Posterior vena cava (tissue), 2 donors: ENCODE measurements around the gene CCNK. TPM values are rescaled to one million over a fixed set of nuclear protein-coding genes. Genes with fewer than 3 reads are reported as not detected.
A peak's percentile ranks its signal among the peaks of the same experiment; 100 is the strongest.

Source experiments
- DNase-seq: peaks from one replicate; pipeline ENCODE4 v3.0.0-alpha.2; 2020; ENCODE audit warnings: low spot score
- intact Hi-C, 2 donors: fragments of 100-400 bp; cut with DNase I; formaldehyde crosslinking; loops; one replicate each; pipeline versions ENCODE4 v1.14.1 to v1.14.2; 2022 to 2023
- long read RNA-seq, 2 donors: library from polyadenylated mRNA; unstranded; transcript quantifications; one replicate each; pipeline ENCODE4 v2.0.0, GENCODE V29; 2020 to 2021
- total RNA-seq, 2 donors: library from RNA; stranded (reverse); fragmentation: NEBNext Ultra II Directional; extraction: Animal tissue kit (Norgen Biotek cat#: 25700); gene quantifications; one replicate each; pipeline ENCODE4 v1.2.1, GENCODE V29; 2021
- donor health status: DM: yes; HTN: yes; CAD: no.
- donor health status: DM: yes; HTN: yes; CAD: no.

CCNK gene
- total RNA-seq: 10 to 100 TPM; 34.3 to 35.3 TPM
- long read RNA-seq, donor 1, partial matches to known transcripts: 0 of 3 reads
- long read RNA-seq, donor 1, other reads (novel, unspliced or antisense): 3 of 3 reads
- long read RNA-seq, donor 2, partial matches to known transcripts: 0 of 6 reads
- long read RNA-seq, donor 2, other reads (novel, unspliced or antisense): 6 of 6 reads

GRCh38 chr14:99480917-99481744, at the start of gene CCNK:
Gene CCNK (plus strand): TSS chr14:99481409. CDS start chr14:99492678, 11,269 bp downstream.
- DNase-seq: peak; percentile 100
- intact Hi-C loops: no loop called here

- DNase-seq: no peak
- intact Hi-C loops: no loop called here
Observed at GRCh38 chr14:99431986-99432385, 49.2 kb upstream of the CCNK start.

GRCh38 chr14:99432485-99432884, 48.7 kb upstream of the CCNK start:
- no peak for DNase-seq
- intact Hi-C loops: no loop called here

GRCh38 chr14:99435327-99435726, 45.9 kb upstream of the CCNK start:
- DNase-seq: no peak
- intact Hi-C loops: no loop called here

- DNase-seq: no peak
- intact Hi-C loops: no loop called here
Observed at GRCh38 chr14:99436247-99437180, 44.7 kb upstream of the CCNK start.

GRCh38 chr14:99437706-99438105, 43.5 kb upstream of the CCNK start:
- DNase-seq: no peak
- intact Hi-C loops: no loop called here

GRCh38 chr14:99440278-99440677, 40.9 kb upstream of the CCNK start:
- intact Hi-C loops: no loop called here

GRCh38 chr14:99441157-99441870, 39.9 kb upstream of the CCNK start:
- no peak for DNase-seq
- intact Hi-C loops: no loop called here

More at GRCh38 chr14:99440278-99440677, 40.9 kb upstream of the CCNK start:
- DNase-seq: no peak

- DNase-seq: no peak
Observed at GRCh38 chr14:99441918-99442317, 39.3 kb upstream of the CCNK start.

GRCh38 chr14:99445931-99446330, 35.3 kb upstream of the CCNK start:
- DNase-seq: no peak
- intact Hi-C loops: no loop called here

More at GRCh38 chr14:99441918-99442317, 39.3 kb upstream of the CCNK start:
- intact Hi-C loops: no loop called here

- no peak for DNase-seq
- intact Hi-C loops: no loop called here
Observed at GRCh38 chr14:99447739-99448138, 33.5 kb upstream of the CCNK start.

- intact Hi-C loops: no loop called here
- no peak for DNase-seq
Observed at GRCh38 chr14:99450266-99450665, 30.9 kb upstream of the CCNK start.

GRCh38 chr14:99451234-99451633, 30.0 kb upstream of the CCNK start:
- intact Hi-C loops: no loop called here

GRCh38 chr14:99452968-99453367, 28.2 kb upstream of the CCNK start:
- intact Hi-C loops: no loop called here
- DNase-seq: no peak

More at GRCh38 chr14:99451234-99451633, 30.0 kb upstream of the CCNK start:
- no peak for DNase-seq

GRCh38 chr14:99454246-99454645, 27.0 kb upstream of the CCNK start:
- no peak for DNase-seq
- intact Hi-C loops: no loop called here

GRCh38 chr14:99459481-99460100, 21.6 kb upstream of the CCNK start:
- intact Hi-C loops: no loop called here
- no peak for DNase-seq

- no peak for DNase-seq
- intact Hi-C loops: no loop called here
Observed at GRCh38 chr14:99460793-99461192, 20.4 kb upstream of the CCNK start.

GRCh38 chr14:99461411-99462085, 19.7 kb upstream of the CCNK start:
- intact Hi-C loops: no loop called here
- no peak for DNase-seq
